GM19438 (cell line): ENCODE measurements around the gene C16orf74.

Experiments
- ATAC-seq: cut with Tn5 transposase; IDR thresholded peaks from one replicate; pipeline ENCODE4 v1.9.1; 2021; ENCODE audit warnings: low read depth; ENCODE audit not compliant: unreplicated experiment

C16orf74 gene

GRCh38 chr16:85698935-85699558 is 51.8 kb downstream of the C16orf74 start:
- no peak for ATAC-seq

DNA sequence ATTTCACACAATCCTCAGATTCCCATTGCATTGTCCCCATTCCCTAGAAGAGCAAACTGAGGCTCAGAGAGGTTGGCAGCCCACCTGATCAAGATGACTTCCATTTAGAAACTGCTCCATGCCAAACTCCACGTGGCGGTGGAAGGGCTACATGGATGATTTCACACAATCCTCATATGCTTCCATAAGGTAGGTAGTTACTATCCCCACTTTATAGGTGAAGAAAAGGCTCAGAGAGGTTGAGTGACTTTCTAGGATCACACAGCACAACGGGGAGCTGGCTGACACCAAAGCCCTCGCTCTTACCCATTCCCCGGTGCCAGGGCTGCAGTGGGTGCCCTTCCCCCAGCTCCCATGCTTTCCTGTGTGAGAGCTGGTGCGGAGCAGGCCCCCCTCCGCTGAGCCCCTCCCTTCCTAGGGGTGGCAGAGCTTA is 52.4 kb downstream of the C16orf74 start:
- no peak for ATAC-seq

GRCh38 chr16:85697431-85697830 is 53.5 kb downstream of the C16orf74 start:
- ATAC-seq: no peak

DNA sequence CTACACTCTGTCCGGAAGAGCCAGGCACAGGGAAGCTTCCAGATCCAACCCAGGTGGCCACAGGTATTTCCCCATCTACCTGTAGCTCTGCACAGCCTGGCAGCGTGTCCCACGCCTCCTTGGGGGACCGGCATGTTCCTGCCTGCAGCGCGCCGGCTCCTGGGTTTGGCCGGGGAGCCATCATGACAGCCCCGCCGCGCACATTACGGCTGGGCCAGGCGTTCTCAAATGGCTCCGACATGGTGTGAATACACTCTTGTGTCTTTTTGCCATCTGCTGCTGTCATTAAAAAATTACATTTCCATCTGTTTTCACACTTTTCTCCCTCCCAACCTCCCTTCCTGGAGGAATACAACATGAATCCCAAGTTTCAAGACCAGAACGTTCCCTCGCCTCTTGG is 54.1 kb downstream of the C16orf74 start:
- ATAC-seq: no peak

- no peak for ATAC-seq
Measured at GRCh38 chr16:85695196-85696128, 55.4 kb downstream of the C16orf74 start.

DNA sequence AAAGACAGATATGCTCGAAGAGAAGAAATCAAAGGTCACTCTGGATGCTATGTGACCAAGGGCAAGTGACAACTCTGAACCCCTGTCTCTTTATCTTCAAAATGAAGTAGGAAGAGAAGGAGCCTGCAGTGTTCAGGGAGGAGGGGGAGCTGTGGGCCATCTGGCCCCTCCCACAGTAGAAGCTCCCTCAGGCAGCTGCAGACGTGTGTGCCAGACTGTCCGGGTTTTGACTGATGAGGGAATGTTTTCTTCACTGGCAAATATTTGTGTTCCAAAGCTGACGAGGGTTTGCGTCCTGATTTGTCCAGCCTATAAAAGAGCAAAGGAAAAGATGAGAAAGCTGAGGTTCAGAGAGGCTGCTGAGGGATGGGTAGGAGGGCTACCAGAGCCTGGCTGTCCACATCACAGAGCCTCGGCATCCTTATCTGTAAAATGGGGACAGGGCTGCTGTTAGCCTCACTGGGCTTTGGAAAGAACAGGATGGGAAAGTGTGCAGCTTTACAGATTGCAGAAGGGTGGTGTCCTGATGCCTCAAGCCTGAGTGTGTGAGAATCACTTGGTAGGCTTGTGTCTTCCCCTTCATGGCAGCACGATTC is 60.3 kb downstream of the C16orf74 start:
- ATAC-seq: no peak

- no peak for ATAC-seq
Measured at GRCh38 chr16:85689950-85690320, 61.0 kb downstream of the C16orf74 start.

DNA sequence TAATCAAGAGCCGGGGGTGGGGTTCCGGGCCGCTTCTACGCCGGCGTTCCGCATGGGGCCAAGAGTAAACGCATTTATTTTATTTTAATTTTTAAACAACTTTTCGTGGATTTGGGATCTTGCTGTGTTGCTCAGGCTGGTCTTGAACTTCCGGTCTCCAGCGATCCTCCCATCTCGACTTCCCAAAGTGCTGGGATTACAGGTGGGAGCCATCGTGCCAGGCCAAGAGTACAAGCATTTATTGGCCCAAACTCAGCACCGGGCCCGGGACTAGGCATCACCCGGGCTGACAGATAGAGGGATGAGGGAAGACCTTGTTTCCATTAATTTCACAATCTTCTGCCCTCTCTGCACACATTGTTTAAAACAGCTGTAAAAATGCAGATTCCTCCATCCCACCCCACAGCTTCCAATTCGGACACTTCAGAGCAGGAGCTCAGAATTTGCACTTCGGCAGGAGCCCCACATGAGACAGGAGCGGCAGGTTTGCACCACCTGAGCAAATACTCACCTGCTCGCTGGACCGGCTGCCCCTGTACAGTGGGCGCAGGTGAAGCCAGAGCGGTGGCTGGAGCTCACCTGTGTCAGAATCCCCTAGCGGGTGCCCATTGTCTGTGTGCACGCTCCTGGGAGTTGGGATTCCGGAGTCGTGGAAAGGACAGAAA is 61.5 kb downstream of the C16orf74 start:
- no peak for ATAC-seq

GRCh38 chr16:85688586-85689284 is 62.2 kb downstream of the C16orf74 start, which contains the start of gene GINS2:
Gene GINS2, minus strand, starts transcription at chr16:85688954. Its CDS starts 56 bp downstream, at chr16:85688898.
- peak; percentile 82 for ATAC-seq

- no peak for ATAC-seq
Measured at GRCh38 chr16:85687651-85688471, 63.0 kb downstream of the C16orf74 start.

GRCh38 chr16:85686912-85687591 is 63.8 kb downstream of the C16orf74 start:
- ATAC-seq: no peak

DNA sequence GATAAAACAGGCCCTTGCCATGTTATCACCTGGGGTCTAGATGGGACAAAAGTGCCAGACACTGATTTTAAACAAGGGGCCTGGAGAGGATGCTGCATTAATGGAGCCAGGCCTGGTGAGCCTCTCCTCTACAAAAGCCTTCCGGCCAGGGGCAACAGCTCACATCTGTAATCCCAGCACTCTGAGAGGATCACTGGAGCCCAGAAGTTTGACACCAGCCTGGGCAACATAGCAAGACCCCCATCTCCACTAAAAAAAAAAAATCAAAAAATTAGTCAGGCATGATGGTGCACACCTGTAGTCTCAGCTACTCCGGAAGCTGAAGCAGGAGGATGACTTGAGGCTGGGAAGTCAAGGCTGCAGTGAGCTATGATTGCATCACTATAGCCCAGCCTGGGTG is 65.6 kb downstream of the C16orf74 start:
- no peak for ATAC-seq

GRCh38 chr16:85683363-85683762 is 67.5 kb downstream of the C16orf74 start:
- no peak for ATAC-seq

GRCh38 chr16:85682516-85682915 is 68.4 kb downstream of the C16orf74 start:
- no peak for ATAC-seq

DNA sequence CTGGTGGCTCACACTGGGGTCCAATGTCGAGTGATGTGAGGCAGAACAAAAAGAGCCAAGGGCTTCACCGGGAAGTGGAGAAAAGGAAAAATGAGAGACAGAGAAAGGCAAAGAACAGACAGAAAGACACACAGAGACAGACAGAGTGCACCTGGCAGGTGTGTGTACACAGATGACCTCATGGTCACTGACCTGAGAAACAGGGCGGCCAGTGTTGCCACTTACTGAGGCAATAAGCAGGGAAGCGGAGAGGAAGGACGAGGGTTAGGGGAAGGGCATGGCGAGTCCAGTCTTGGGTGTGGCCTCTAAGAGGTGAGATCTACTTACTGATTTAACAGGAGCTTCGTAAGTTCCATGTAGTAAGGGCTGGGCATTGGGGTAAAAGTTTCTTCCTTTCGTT is 69.6 kb downstream of the C16orf74 start:
- no peak for ATAC-seq

- no peak for ATAC-seq
Measured at GRCh38 chr16:85680352-85680944, 70.4 kb downstream of the C16orf74 start.

- no peak for ATAC-seq
Measured at GRCh38 chr16:85679870-85680269, 71.0 kb downstream of the C16orf74 start.

- ATAC-seq: no peak
Measured at GRCh38 chr16:85678821-85679220, 72.1 kb downstream of the C16orf74 start.
